Measurements from ENCODE around the gene RERE. TPM values are rescaled to one million over a fixed set of nuclear protein-coding genes. Genes with fewer than 3 reads are reported as not detected.
A peak's percentile ranks its signal among the peaks of the same experiment; 100 is the strongest.

RERE gene
- total RNA-seq, 1 experiment from 2014 or later = 40.6 TPM

DNA sequence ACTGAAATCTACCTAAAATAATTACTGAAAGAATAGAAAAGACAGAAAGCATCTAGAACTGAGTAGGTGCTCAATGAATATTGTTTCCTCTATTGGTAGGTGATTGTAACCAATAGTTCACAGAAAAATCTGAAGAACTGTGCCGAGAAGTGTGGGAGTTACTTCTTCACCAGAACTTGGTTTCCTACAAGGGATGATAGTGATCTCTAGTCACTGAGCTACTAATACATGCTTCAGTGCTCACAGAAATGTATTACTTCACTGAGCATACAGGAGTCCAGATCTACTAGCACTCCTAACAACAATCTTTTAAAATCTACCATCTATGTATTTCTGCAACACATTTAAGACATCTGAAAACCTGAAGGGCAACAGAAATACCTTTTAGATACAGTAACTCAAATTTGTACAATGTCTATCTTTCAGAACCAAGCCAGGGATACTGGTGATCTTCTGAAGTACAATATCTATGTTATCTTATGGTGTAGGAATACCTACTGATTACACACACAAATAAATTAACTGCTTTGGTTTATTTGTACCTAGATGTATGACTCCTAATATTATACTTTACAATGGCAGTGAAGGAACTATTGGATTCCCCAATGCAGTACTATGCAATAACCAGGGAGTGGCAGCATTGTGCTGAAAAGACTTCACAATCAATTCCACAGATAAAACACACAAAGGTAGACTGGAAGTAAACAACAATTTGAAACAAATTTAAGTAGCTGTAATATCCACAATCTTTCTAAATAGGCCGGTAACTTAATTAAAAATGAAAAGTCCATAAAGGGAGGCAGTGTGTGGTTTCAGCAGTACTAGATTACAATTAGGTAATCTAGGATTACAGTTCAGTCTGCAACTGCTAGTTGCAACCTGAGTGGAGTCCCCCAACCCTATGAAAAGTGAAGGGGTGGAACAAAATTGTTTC lies 256.6 kb downstream of the RERE start:
- intact Hi-C loops (cut with micrococcal nuclease) = loop anchor here (1.0 kb wide), 3 partner anchors 110 to 288 kb away; no protein-coding TSS in a partner anchor
- H3K9ac ChIP-seq (ENCODE audit: low read length) = no peak overlapping the region
- no peaks in the 10 kb centered on the region; the same call in 1 of the 2 replicates for H3K79me2 ChIP-seq (ENCODE audit: insufficient read depth, low read length)
- no peaks in the 10 kb centered on the region for H3K27me3 ChIP-seq (ENCODE audit: insufficient read depth, low read length)
- DNase-seq (ENCODE audit: low read depth, low spot score) = peak; percentile 16
- no peak overlapping the region for H3K27ac ChIP-seq (ENCODE audit: low read depth, low read length)
- no peak overlapping the region for H3K4me3 ChIP-seq (replicated peaks in 1 of 2; ENCODE audit: low read depth in 1 of 2, low read length in 2 of 2)
- BruUV-seq (replicated peaks) = no TSS peak
- peaks cover 5 to 16% of the 10 kb centered on the region in 2 experiments; a peak in 3 of 4 replicates for H3K4me1 ChIP-seq (ENCODE audit: control insufficient read depth in 1 of 2, insufficient read depth in 2 of 2, low read length in 2 of 2)
- ChIA-PET CTCF (interaction anchor here (0.7 to 3.6 kb wide), 12 partner anchors 9 to 301 kb away, joined by 3 to 48 read pairs (median 4); no protein-coding TSS in a partner anchor), RAD21 (ENCODE audit: low non-redundant PET in 1 of 2, low total read pairs in 2 of 2, uncharacterized antibody in 2 of 2, unreplicated experiment in 2 of 2) (interaction anchor here (1.0 to 1.5 kb wide), 3 partner anchors 166 to 288 kb away, joined by 3 to 5 read pairs (median 4); no protein-coding TSS in a partner anchor), POLR2A (no interaction called here)
- H3K36me3 ChIP-seq (ENCODE audit: control insufficient read depth in 1 of 2, insufficient read depth in 2 of 2, low read length in 2 of 2) = no peaks in the 10 kb centered on the region
- no peak overlapping the region for H2AFZ ChIP-seq (ENCODE audit: low read depth, low read length, poor library complexity, severe bottlenecking)
- no peaks in the 10 kb centered on the region for H4K20me1 ChIP-seq (ENCODE audit: insufficient read depth)
- H3K4me2 ChIP-seq (ENCODE audit: low read length) = no peak overlapping the region
- no peak for TF ChIP-seq ZFX (IDR thresholded peaks at IDR 0.05)
- peak; percentile 88 for TF ChIP-seq RAD21 (IDR thresholded peaks at IDR 0.05; ENCODE audit: low read depth)
- no peak for TF ChIP-seq SRF (IDR thresholded peaks at IDR 0.05; ENCODE audit: low read depth)
- TF ChIP-seq YY1 (IDR thresholded peaks at IDR 0.05; ENCODE audit: extremely low read depth, insufficient replicate concordance, low read depth, low read length) = no peak
- TF ChIP-seq EZH2phosphoT487 (IDR thresholded peaks at IDR 0.05; ENCODE audit: borderline replicate concordance) = no peak
- TF ChIP-seq SP1 (IDR thresholded peaks at IDR 0.05; ENCODE audit: low read depth) = no peak
- TF ChIP-seq EZH2 (IDR thresholded peaks at IDR 0.05) = no peak
- no peak for TF ChIP-seq SIN3A (IDR thresholded peaks at IDR 0.05; ENCODE audit: low read depth)
- TF ChIP-seq FOSL1 (IDR thresholded peaks at IDR 0.05; ENCODE audit: low read depth) = no peak
- 0 out of 2 replicates have a peak, but pooled peaks have one; percentile 15 for TF ChIP-seq CBX3 (IDR thresholded peaks at IDR 0.05; ENCODE audit: low read depth)
- TF ChIP-seq, protein P1, sequence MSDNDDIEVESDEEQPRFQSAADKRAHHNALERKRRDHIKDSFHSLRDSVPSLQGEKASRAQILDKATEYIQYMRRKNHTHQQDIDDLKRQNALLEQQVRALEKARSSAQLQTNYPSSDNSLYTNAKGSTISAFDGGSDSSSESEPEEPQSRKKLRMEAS (IDR thresholded peaks at IDR 0.05) = no peak
- TF ChIP-seq POLR2A (IDR thresholded peaks at IDR 0.05; ENCODE audit: borderline replicate concordance, extremely low read depth, insufficient read depth, insufficient read length) = no peak
- TF ChIP-seq EGR1 (IDR thresholded peaks at IDR 0.05; ENCODE audit: low read depth) = no peak
- no peak for TF ChIP-seq ELF1 (IDR thresholded peaks at IDR 0.05; ENCODE audit: borderline replicate concordance, low read depth)
- TF ChIP-seq, protein P2, sequence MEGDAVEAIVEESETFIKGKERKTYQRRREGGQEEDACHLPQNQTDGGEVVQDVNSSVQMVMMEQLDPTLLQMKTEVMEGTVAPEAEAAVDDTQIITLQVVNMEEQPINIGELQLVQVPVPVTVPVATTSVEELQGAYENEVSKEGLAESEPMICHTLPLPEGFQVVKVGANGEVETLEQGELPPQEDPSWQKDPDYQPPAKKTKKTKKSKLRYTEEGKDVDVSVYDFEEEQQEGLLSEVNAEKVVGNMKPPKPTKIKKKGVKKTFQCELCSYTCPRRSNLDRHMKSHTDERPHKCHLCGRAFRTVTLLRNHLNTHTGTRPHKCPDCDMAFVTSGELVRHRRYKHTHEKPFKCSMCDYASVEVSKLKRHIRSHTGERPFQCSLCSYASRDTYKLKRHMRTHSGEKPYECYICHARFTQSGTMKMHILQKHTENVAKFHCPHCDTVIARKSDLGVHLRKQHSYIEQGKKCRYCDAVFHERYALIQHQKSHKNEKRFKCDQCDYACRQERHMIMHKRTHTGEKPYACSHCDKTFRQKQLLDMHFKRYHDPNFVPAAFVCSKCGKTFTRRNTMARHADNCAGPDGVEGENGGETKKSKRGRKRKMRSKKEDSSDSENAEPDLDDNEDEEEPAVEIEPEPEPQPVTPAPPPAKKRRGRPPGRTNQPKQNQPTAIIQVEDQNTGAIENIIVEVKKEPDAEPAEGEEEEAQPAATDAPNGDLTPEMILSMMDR (IDR thresholded peaks at IDR 0.05 in 2 of 3, conservative IDR thresholded peaks at IDR 0.05 in 1 of 3; ENCODE audit: borderline replicate concordance in 1 of 3, insufficient read depth in 1 of 3, low read depth in 2 of 3, low read length in 2 of 3) = peak; percentile 81 to 96 (median 84)
- TF ChIP-seq, protein P3, sequence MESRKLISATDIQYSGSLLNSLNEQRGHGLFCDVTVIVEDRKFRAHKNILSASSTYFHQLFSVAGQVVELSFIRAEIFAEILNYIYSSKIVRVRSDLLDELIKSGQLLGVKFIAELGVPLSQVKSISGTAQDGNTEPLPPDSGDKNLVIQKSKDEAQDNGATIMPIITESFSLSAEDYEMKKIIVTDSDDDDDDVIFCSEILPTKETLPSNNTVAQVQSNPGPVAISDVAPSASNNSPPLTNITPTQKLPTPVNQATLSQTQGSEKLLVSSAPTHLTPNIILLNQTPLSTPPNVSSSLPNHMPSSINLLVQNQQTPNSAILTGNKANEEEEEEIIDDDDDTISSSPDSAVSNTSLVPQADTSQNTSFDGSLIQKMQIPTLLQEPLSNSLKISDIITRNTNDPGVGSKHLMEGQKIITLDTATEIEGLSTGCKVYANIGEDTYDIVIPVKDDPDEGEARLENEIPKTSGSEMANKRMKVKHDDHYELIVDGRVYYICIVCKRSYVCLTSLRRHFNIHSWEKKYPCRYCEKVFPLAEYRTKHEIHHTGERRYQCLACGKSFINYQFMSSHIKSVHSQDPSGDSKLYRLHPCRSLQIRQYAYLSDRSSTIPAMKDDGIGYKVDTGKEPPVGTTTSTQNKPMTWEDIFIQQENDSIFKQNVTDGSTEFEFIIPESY (IDR thresholded peaks at IDR 0.05; ENCODE audit: extremely low read depth, insufficient replicate concordance, low read length) = no peak
- TF ChIP-seq, protein P4, sequence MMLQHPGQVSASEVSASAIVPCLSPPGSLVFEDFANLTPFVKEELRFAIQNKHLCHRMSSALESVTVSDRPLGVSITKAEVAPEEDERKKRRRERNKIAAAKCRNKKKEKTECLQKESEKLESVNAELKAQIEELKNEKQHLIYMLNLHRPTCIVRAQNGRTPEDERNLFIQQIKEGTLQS (IDR thresholded peaks at IDR 0.05) = no peak
- TF ChIP-seq, protein P5, sequence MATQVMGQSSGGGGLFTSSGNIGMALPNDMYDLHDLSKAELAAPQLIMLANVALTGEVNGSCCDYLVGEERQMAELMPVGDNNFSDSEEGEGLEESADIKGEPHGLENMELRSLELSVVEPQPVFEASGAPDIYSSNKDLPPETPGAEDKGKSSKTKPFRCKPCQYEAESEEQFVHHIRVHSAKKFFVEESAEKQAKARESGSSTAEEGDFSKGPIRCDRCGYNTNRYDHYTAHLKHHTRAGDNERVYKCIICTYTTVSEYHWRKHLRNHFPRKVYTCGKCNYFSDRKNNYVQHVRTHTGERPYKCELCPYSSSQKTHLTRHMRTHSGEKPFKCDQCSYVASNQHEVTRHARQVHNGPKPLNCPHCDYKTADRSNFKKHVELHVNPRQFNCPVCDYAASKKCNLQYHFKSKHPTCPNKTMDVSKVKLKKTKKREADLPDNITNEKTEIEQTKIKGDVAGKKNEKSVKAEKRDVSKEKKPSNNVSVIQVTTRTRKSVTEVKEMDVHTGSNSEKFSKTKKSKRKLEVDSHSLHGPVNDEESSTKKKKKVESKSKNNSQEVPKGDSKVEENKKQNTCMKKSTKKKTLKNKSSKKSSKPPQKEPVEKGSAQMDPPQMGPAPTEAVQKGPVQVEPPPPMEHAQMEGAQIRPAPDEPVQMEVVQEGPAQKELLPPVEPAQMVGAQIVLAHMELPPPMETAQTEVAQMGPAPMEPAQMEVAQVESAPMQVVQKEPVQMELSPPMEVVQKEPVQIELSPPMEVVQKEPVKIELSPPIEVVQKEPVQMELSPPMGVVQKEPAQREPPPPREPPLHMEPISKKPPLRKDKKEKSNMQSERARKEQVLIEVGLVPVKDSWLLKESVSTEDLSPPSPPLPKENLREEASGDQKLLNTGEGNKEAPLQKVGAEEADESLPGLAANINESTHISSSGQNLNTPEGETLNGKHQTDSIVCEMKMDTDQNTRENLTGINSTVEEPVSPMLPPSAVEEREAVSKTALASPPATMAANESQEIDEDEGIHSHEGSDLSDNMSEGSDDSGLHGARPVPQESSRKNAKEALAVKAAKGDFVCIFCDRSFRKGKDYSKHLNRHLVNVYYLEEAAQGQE (IDR thresholded peaks at IDR 0.05; ENCODE audit: low read depth) = no peak
- H3K9me3 ChIP-seq (ENCODE audit: control insufficient read depth in 1 of 2, insufficient read depth in 1 of 2, low read depth in 1 of 2, low read length in 2 of 2) = no peaks in the 10 kb centered on the region
- ATAC-seq = peak; percentile 79
- no peaks in the 10 kb centered on the region for H3K9me2 ChIP-seq (ENCODE audit: insufficient read depth)
